CD4-positive, alpha-beta T cell (primary cell): ENCODE data around the gene CDK4. TPM values are rescaled to one million over a fixed set of nuclear protein-coding genes. Genes with fewer than 3 reads are reported as not detected.
A peak's percentile ranks its signal among the peaks of the same experiment; 100 is the strongest.

ENCODE experiments used
- ATAC-seq: fragments of 200-7000 bp; cut with Tn5 transposase; one replicate; pipeline ENCODE4 v1.10.0; 2022; ENCODE audit warnings: mild to moderate bottlenecking; ENCODE audit not compliant: poor library complexity
- CTCF ChIA-PET: fragments of 350-600 bp; sonication (Branson Sonifier 250); formaldehyde crosslinking; loops from one replicate; lab custom pipeline; 2021; ENCODE audit warnings: antibody characterized with exemption, inconsistent platforms; lab: Charles Lee
- POLR2A ChIA-PET: fragments of 350-600 bp; sonication (Branson Sonifier 250); formaldehyde crosslinking; loops from one replicate; lab custom pipeline; 2021; ENCODE audit warnings: antibody characterized with exemption, inconsistent platforms; lab: Charles Lee
- DNase-seq, 14 experiments: peaks; one replicate each; pipeline ENCODE4 v3.0.0-alpha.2; 2013 to 2020; ENCODE audit warnings: mixed read lengths in 2 of 14
- H3K27ac ChIP-seq, 2 donors: one replicate each; pipeline versions ENCODE4 v1.5.1 to v1.7.0; 2013; ENCODE audit warnings: low read length in 2 of 2, low read depth in 1 of 2, mild to moderate bottlenecking in 1 of 2
- H3K27me3 ChIP-seq, 2 experiments: 1 replicate in 1 of 2; 2 replicates in 1 of 2; pipeline versions ENCODE4 v1.6.1 to v1.7.0; 2013; ENCODE audit warnings: low read length in 2 of 2, control low read depth in 1 of 2, mild to moderate bottlenecking in 1 of 2, moderate library complexity in 1 of 2; ENCODE audit not compliant: insufficient read depth in 2 of 2, control insufficient read depth in 1 of 2
- H3K36me3 ChIP-seq: one replicate; pipeline ENCODE4 v1.6.1; 2013; ENCODE audit warnings: low read length, control low read depth; ENCODE audit not compliant: insufficient read depth
- H3K4me1 ChIP-seq: one replicate; pipeline ENCODE4 v1.6.1; 2013; ENCODE audit warnings: low read length, control low read depth; ENCODE audit not compliant: insufficient read depth
- H3K4me3 ChIP-seq: one replicate; pipeline ENCODE4 v1.5.1; 2013; ENCODE audit warnings: mild to moderate bottlenecking, low read length, moderate library complexity
- H3K9me3 ChIP-seq, 2 experiments: 1 replicate in 1 of 2; 2 replicates in 1 of 2; pipeline versions ENCODE4 v1.6.1 to v1.7.0; 2013; ENCODE audit warnings: low read length in 2 of 2, mild to moderate bottlenecking in 2 of 2, control low read depth in 1 of 2, moderate library complexity in 1 of 2; ENCODE audit not compliant: control insufficient read depth in 1 of 2, insufficient read depth in 1 of 2
- H3K27ac Mint-ChIP-seq: one replicate; pipeline ENCODE4 v1.8.0; 2020; ENCODE audit warnings: mixed read lengths
- H3K27me3 Mint-ChIP-seq: one replicate; pipeline ENCODE4 v1.8.0; 2021; ENCODE audit warnings: mixed read lengths
- H3K36me3 Mint-ChIP-seq: one replicate; pipeline ENCODE4 v1.8.0; 2021; ENCODE audit warnings: low read depth, mixed read lengths
- H3K4me1 Mint-ChIP-seq: one replicate; pipeline ENCODE4 v1.8.0; 2021; ENCODE audit warnings: low read depth, mixed read lengths
- H3K4me3 Mint-ChIP-seq: one replicate; pipeline ENCODE4 v1.8.0; 2020; ENCODE audit warnings: mild to moderate bottlenecking, mixed read lengths
- H3K9me3 Mint-ChIP-seq: one replicate; pipeline ENCODE4 v1.8.0; 2020; ENCODE audit warnings: mixed read lengths
- CTCF ChIP-seq: fragments of 200-600 bp; IDR thresholded peaks from one replicate; pipeline ENCODE4 v1.8.0; 2022; ENCODE audit warnings: antibody characterized with exemption, mild to moderate bottlenecking
- intact Hi-C, 2 experiments: fragments of 100-400 bp; cut with DNase I in 1 of 2; cut with micrococcal nuclease in 1 of 2; formaldehyde crosslinking; loops; one replicate each; pipeline versions ENCODE4 v1.15.1 to v1.9.0; 2023 to 2025; cut with DNase I, micrococcal nuclease
- total RNA-seq, 174 experiments: library from RNA in 2 of 174; stranded (reverse) in 2 of 174; gene quantifications; one replicate each; pipeline ENCODE4 v1.2.3 and lab custom pipeline; 2021 to 2026

The CDK4 gene
- total RNA-seq, 2 experiments from 2014 or later: 8.7 to 10.8 TPM

- no peak for DNase-seq
- Histone ChIP-seq H3K4me1 (peaks cover 42% of the 10 kb centered on the region), H3K27ac (peak overlapping the region in 1 of 2 donors; percentile 30), H3K4me3 (no peak overlapping the region), H3K27me3 (no peaks in the 10 kb centered on the region), H3K36me3 (peaks cover 83% of the 10 kb centered on the region), H3K9me3 (no peaks in the 10 kb centered on the region)
- TF ChIP-seq CTCF: no peak
- Mint-ChIP-seq H3K27me3 (no peaks in the 10 kb centered on the region), H3K9me3 (no peaks in the 10 kb centered on the region), H3K4me1 (peaks cover 42% of the 10 kb centered on the region), H3K4me3 (no peak overlapping the region), H3K36me3 (peaks cover 70% of the 10 kb centered on the region), H3K27ac (peak overlapping the region; percentile 67)
- intact Hi-C loops: loop anchor here in 1 of 2 experiments (5.0 kb wide), 1 partner anchor 39 kb away; no protein-coding TSS in a partner anchor
- no peak for ATAC-seq
- ChIA-PET CTCF (no interaction called here), POLR2A (interaction anchor here (1.4 kb wide), 1 partner anchor 8 kb away, joined by 4 read pairs; the partner anchor contains the start of gene TSPAN31)
Measured at GRCh38 chr12:57735952-57736740, 16.0 kb downstream of the CDK4 start.

- Histone ChIP-seq H3K9me3 (no peaks in the 10 kb centered on the region), H3K27me3 (no peaks in the 10 kb centered on the region), H3K4me3 (no peak overlapping the region), H3K4me1 (peaks cover 34% of the 10 kb centered on the region), H3K27ac (peak overlapping the region in 1 of 2 donors; percentile 30), H3K36me3 (peaks cover 88% of the 10 kb centered on the region)
- Mint-ChIP-seq H3K27me3 (no peaks in the 10 kb centered on the region), H3K9me3 (no peaks in the 10 kb centered on the region), H3K27ac (peak overlapping the region; percentile 65), H3K4me3 (no peak overlapping the region), H3K36me3 (peaks cover 72% of the 10 kb centered on the region), H3K4me1 (peaks cover 34% of the 10 kb centered on the region)
- CTCF ChIA-PET: no interaction called here
- POLR2A ChIA-PET: interaction anchor here (1.4 kb wide), 1 partner anchor 9 kb away, joined by 4 read pairs; the partner anchor contains the start of gene TSPAN31
- no peak for TF ChIP-seq CTCF
- DNase-seq: no peak
- intact Hi-C loops: loop anchor here in 1 of 2 experiments (5.0 kb wide), 1 partner anchor 38 kb away; no protein-coding TSS in a partner anchor
- ATAC-seq: no peak
Measured at GRCh38 chr12:57735198-57735855, 16.8 kb downstream of the CDK4 start.

- DNase-seq: no peak
- Histone ChIP-seq H3K4me1 (peaks cover 26% of the 10 kb centered on the region), H3K27me3 (no peaks in the 10 kb centered on the region), H3K27ac (no peak overlapping the region), H3K36me3 (peaks cover 89% of the 10 kb centered on the region), H3K4me3 (no peak overlapping the region), H3K9me3 (no peaks in the 10 kb centered on the region)
- POLR2A ChIA-PET: interaction anchor here (1.4 kb wide), 1 partner anchor 10 kb away, joined by 4 read pairs; the partner anchor contains the start of gene TSPAN31
- intact Hi-C loops: no loop called here
- H3K9me3 Mint-ChIP-seq: no peaks in the 10 kb centered on the region
- peak overlapping the region; percentile 65 for H3K27ac Mint-ChIP-seq
- H3K4me1 Mint-ChIP-seq: peaks cover 29% of the 10 kb centered on the region
- no peaks in the 10 kb centered on the region for H3K27me3 Mint-ChIP-seq
- no peak for TF ChIP-seq CTCF
- ATAC-seq: no peak
- CTCF ChIA-PET: no interaction called here
- no peak overlapping the region for H3K4me3 Mint-ChIP-seq
- H3K36me3 Mint-ChIP-seq: peaks cover 79% of the 10 kb centered on the region
Measured at GRCh38 chr12:57734591-57734990, 17.5 kb downstream of the CDK4 start.
